ENCODE data around the gene PODXL2.
A peak's percentile ranks its signal among the peaks of the same experiment; 100 is the strongest.
"Not testable (repeated sequence)": the region's sequence is repeated elsewhere in the genome, so short reads cannot be mapped to it uniquely, and the experiment has no call there.

The PODXL2 gene

DNA sequence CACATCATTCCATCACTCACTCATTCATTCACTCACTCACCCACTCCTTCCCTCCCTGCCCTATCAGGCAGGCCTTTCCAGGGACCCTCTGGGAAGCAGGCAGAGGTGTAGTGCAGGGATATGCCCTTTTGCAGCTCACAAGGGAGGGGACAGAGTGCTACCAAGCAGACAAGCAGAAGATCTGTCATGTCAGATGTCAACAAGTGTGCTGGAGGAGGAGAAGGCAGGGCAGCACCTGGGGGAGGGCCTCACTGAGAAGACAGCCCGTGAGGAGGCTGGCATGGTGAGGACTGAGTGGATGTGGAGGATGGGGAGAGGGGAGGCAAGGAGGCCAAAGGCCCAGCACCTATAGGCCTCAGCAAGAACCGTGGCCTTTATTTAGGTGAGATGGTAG lies 59.0 kb downstream of the PODXL2 start:
- no peak for DNase-seq (ENCODE audit: low read depth in 2 of 3, low spot score in 1 of 3)

DNA sequence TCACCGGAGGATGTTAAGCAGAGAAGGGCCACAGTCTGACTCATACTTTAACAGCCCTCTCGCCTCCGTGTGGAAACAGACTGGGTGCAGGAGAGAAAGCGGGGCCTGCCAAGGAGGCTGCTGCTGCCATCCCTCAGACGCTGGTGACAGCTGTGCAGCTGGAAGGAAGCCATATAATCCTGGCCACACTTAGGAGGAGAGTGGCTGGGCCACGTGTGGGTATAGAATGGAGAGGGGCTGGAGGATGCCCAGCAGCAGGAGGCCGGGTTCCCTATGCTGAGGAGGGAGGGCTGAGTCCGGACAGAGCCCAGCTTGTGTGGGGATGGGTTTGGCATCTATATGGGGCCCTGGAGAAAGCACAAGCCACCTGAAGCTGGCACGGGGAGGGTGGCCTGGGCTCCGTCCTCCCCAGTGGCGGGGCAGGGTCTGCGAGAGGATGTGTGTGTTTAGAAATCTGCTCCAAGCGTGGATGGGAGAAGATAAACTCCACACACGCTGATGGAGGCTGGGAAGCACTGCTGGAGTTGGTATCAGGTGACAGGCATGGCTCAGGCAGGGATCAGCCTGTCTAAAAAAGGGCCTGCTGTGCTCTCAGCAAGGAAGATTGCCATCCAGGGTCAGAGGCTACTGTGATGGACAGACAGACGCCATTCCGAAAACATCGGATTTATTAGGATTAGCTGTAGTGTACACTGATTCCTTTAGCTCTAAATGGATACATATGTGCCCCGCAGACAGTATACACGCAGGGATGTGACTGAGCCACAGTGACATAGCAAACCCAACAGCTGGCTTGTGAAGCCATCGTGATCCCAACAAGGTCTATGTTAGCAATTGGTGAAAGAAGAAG lies 59.7 kb downstream of the PODXL2 start:
- DNase-seq (ENCODE audit: low read depth in 2 of 3, low spot score in 1 of 3) = no peak

DNA sequence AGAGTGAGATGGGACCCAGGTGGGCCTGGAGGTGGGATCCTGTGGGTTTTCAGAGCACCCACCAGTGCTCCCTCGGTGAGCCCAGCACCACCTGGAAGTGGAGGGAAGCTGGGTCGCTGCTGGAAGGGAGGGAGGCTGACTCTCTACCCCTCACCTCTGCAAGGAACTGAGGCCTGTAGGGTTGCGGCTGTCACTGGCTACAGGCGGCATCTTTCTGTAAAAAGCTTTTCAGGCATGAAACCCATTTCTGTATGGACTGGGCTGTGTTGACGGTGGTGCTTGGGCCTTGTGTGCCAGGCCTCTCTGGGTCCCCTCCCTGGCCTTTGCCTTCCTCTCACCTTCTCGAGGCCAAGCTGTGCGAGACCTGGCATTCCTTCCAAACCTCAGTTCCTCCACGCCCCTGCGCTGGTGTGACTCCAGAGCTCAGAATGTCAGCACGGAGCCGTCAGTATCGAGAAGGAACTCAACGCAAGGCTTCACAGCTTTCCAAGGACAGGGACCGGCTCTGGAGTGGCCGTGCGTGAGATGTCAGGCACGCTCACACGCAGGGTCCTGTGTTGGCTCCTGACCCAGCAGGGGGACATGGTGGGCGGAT lies 60.4 kb downstream of the PODXL2 start:
- DNase-seq (ENCODE audit: low read depth in 2 of 3, low spot score in 1 of 3) = no peak

DNA sequence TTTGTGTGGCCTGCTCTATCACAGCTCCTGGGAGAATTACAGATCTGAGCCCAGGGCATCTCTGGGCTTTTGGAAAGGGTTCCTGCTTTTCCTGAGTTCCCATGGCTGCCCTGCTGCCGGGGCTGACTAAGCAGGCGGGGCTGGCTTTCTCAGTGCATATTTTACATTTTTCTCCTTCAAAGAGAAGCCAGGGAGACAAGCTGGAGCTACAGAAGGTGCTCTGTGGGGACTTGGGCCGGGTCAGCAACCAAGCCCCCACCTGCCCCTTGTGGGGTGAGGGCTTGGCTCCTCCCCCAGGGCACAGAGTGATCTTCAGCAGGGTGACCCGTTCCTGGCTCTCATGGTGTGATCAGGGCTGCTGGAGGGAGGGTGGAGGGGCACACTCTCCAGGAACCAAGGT lies 61.1 kb downstream of the PODXL2 start:
- DNase-seq (ENCODE audit: low read depth in 2 of 3, low spot score in 1 of 3) = no peak

DNA sequence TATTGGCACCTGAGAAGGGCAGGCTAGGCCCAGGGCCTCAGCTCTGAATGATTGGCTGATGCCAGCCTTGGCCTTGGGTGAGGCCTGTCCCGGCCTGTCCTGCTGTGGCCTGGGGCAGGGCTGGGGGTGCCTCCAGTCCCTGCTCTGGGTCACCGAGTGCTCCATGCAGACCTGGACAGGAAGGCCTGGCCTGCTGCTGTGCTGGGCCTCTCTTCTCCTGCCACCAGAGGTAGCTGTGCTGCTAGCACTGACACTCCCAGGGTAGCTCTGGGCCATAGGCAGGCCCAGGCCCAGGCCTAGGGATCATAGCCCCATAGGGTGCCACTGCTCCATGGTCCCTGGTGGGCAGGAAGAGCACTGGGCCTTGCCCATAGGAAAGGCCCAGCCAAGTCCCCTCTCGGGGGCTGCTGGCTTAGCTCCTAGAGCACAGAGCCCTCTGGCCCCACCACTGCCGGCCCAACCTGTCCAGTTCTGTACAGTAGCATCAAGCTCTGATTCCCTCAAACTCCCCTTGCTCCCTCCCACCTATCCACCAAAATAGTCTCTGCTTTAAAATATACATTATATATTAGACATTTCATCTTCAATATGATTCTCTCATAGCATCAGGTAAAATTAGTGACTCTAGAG lies 62.0 kb downstream of the PODXL2 start:
- no peak for DNase-seq (ENCODE audit: low read depth in 2 of 3, low spot score in 1 of 3)

DNA sequence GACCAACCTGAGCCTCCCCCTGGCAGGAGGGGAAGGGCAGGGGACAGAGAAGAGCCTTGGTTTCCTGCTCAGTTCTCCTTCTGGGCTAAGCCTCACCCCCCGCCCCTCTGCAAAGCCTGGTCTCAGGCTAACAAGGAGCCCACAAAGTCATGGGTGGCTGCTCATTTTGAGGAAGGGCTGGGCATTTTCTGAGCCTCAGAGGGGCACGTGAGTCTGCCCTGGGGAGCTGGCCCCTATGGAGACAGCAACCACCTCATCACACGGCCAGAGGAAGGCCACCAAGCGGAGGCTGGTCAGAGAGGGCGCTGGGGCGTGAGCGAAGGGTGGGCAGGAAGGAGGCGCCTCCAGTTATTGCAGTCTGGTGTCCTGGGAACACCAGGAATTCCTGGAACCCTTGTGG lies 62.5 kb downstream of the PODXL2 start:
- no peak for DNase-seq (ENCODE audit: low read depth in 2 of 3, low spot score in 1 of 3)

DNA sequence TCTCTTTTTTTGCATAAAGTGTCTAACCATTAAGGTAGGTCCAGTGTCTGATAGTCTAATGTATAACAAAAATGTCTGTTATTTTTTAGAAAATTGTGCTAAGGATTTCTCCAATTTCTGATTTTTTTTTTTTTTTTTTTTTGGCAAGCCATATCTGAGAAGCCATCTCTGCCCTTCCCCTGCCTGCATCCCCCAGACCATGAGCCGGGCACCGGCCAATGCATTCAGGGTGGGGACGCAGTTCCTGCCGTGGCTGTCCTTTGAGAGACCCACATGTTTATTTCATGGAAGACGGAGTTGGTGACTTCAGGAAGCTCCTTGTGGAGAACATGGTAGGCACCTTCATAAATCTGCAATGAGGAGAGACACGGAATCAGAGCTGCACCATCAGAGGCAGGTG lies 63.0 kb downstream of the PODXL2 start:
- DNase-seq (ENCODE audit: low read depth in 2 of 3, low spot score in 1 of 3) = no peak

DNA sequence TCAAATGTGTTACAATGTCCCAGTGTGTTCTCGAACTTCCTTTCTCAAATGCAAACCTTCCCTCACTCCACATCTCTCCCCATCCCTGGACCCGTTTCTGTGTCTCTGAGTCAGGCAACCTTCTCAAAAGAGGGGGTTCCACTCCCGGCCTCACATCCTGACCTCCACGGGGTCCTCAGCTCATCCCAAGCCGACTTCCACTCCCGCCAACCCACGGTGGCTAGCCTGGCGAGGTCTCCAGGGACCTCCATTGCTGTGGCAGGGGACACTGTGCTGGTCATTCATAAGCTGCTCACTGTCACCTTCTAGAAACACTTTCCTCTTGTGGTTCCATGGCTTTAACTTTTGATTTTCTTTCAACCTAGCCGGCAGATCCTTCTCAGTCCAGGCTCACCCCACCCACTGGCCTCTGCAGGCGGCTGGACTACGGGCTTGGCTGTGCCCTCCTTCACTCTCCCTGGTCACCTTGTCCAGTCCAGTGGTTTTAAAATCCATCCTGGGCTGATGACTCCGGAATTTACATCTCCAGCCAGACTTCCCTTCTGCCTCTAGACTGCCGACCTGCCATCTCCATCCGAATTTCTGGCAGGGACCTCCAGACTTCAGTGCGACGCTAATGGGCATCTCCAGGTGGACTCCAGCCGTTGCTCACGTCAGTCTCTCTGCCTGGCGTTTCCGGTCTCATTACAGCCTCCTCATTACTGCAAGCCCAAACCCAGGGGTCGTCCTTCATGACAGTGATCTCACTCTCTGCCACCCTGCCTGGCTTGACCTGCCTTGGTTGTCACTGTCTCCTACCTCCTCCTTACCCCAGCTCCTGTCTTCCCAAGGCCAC lies 63.7 kb downstream of the PODXL2 start:
- no peak for DNase-seq (ENCODE audit: low read depth in 2 of 3, low spot score in 1 of 3)

DNA sequence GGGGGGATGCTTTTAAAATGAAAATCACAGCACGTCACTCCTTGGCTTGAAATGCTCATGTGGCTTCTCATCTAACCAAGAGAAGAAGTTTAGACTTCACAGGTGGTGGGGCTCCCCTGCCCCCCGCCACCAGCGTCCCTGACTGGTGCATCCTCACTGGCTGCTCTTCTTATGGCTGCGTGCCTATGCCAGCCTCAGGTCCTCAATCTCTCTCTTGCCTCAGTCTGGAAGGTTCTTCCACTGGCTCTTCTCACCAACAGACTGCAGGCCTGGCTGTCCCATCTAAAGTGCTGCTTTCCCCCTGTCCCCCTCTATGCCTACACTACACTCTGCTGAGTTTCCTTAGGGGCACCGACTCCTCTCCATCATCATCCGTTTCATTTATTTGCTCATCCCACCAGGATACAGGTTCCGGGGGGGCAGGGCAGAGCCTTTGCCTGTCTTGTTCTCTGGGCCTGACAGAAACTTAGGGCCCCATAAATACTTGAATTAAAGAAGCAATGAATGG lies 64.4 kb downstream of the PODXL2 start:
- no peak for DNase-seq (ENCODE audit: low read depth in 2 of 3, low spot score in 1 of 3)

DNA sequence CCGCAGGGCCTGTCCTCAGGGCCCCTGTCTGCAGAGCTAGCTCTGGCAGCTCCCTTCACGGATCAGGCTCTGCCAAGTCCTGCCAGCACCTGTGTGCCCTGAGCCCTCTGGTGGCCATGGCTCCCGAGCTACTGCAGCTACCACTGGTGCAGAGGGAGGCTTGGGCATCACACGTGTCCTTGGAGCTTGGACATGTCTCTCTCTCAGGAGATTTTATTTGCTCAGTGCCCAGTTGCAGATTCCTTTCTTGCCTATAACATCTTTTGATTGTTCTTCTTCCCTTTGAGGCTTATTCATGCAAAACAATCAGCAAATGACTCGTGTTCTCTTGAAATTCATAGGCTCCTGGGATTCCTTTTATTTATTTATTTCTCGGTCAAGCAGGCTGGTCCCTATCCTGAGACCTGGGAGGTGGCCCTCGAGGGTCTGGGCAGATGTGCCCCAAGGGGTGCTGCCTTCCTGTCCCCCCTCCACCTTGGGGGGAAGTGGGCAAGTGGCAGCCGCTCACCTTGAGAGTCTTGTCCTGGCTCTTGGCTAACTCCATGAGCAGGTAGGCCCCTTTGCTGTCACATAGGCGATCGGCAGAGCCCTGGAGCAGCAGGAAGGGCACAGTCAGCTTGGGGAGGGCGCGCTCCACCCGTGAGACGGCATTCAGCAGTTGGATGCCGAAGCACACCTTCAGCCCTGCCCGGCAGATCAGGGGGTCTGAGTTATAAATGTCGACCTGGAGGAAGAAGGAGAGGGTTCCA lies 65.7 kb downstream of the PODXL2 start:
- no peak for DNase-seq (ENCODE audit: low read depth in 2 of 3, low spot score in 1 of 3)

DNA sequence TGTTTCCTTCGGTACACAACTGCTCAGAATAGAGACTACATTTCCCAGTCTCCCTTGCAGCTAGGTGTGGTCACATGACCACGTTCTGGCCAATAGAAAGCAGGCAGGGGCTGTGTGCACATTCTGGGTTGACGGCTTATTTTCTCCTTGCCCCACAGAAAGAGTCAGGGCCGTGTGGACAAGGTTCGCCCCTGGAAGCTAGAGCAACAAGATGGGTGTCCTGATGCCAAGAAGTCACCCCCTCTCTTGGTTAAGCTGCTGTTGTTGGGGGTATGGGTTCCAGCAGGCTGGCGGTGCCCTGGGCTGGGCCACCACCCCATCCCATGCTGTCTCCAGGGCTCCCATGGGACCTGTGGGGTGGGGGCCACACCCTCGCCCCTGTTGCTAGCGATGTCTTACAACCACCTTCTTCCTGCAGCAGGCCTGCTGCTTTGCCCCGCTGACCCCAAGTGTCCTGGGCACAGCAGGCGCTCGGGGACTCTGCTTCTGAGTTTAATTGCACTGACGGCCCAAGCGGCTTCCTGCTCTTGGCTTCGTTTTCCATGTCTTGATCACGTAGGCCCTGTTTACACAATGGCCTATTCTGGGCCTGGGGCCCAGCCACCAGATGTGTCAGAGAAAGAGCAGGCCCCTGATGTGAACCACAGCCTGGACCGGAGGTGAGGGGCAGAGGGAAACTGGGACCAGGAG lies 68.7 kb downstream of the PODXL2 start:
- peak; percentile 12 to 31 (median 24) for DNase-seq (ENCODE audit: low read depth in 2 of 3, low spot score in 1 of 3)

DNA sequence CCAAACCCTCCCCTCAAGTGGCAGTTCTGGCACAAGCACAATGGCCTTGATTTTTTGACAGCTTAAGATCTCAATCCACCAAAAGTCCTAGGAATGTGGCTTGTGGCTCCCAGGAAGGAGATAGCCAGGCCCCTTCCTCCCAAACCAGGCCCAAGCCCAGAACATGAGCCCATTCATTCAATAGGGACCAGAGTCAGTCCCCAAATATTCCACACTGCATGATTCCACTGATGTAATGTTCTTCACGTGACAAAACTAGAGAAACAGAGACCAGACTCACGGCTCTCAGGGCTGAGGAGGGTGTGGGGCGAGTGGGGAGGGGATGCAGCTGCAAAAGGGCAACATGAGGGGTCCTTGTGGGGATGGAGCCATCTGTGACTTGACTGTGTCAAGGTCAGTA lies 69.3 kb downstream of the PODXL2 start:
- no peak for DNase-seq (ENCODE audit: low read depth in 2 of 3, low spot score in 1 of 3)

DNA sequence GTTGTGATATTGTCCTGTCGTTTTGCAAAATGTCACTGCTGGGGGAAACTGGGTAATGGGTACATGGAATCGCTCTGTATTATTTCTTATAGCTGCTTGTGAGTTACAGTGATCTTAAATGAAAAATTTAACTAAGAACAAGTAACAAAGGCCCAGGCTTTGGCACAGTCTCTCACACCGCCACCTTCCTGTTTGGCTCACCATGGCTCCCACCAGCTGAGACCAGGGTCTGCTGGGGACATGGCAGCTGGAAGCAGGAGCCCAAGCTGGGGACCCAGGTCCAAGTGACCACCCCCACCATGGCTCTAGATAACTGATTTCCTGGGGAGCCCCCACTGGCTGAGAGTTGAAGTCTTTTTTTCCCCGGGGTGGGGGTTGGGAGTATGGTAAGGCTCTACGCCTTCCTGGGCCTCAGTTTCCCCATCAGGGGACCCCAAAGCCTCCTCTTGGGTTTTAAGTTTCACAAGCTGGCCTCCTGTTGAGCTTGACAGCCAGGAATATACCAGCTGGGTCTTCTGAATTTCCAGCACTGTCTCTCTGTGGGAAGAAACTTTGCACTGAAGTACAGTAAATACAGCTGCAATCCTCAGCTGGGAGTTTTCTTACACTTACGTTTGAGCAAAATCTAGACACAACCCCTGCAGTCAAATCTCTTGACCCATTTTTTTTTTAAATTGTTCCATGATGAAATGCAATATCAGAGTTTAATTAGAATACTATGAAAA lies 69.9 kb downstream of the PODXL2 start:
- DNase-seq (ENCODE audit: low read depth in 2 of 3, low spot score in 1 of 3) = no peak

DNA sequence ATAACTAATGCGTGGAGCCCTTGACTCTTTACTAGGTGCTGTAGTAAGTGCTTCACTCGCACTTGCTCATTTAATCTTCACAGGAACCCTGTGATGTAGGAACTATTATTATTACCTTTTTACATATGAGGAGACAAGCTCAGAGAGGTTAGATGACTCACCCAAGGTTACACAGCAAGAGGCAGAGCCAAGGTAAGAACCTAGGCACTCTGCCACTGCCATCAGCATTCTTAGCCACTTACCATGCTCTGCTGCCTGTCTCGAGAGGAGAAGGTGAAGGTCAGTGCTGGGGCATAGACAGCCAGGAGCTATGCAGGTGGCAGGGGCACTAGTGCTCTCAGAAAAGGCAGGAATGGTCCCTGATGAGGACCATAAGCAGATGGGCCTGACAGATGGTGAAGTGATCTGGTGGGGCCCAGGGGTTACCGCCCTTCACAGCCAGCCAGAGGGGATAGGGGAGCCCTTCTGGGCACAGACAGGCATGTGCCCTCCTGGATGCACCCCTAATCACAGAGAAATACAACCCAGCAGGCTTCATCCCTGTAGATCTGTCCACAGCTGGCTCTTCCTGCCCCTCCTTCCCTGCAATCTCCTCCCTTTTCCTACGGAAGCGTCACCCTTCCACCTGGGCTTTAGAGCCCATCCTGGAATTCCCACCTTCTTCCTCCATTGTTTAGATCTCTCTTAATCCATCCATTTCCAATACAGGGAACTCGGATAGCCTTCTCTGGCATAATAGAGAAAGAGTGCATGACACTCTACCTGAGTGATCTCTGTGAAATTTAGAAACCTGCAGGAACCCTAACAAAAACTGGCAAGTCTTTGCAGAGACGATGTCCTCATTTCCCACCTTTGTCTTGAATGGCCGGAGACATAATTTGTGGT lies 70.7 kb downstream of the PODXL2 start:
- DNase-seq (ENCODE audit: low read depth in 2 of 3, low spot score in 1 of 3) = no peak

DNA sequence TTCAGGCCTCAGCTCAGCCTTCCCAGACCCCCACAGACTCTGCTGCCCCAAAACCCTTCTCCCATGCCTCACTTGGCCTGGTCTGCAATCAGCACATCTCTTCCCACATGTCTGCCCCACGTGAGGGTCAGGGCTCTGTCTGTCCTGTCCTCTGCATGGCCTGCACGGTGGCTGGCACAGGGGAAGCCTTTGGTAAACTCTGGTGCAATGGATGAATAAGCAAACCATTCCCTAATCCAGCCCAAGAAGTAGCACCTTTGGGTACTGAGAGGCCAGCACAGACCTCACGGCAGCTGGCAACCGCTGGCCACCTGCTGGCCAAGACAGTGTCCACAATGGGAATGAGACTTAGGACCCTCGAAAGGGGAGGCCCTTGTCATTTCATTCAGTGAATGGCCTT lies 71.4 kb downstream of the PODXL2 start:
- DNase-seq (ENCODE audit: low read depth in 2 of 3, low spot score in 1 of 3) = no peak

DNA sequence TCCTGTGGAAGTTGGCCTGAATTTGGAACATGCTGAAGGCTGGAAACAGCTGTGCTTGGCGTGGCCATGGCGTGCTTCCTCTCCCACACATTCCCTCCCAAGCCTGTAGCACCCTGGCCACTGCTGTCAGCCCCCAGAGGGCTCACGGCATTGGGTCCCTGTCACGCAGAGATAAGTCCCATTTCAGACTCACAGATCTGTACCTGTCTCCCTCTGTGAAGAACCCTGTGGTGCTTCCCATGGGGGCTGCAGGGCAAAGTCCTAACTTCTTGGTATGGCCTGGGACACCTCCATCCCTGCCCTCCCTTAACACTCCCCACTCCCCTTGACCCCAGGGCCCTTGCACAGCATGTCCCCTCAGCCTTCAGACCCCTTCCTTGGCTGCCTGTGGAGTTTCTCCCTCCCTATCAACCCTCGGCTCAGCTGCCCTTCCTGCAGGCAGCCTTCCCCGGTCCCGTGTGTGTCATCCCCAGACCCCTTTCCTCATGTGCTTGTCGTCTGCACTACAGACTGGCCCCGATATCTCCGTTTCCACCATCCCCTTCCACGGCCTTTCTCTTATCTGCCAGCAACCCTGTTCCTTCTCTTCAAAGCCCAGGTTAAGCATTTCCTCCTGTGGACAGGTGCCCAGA lies 72.4 kb downstream of the PODXL2 start:
- DNase-seq (ENCODE audit: low read depth in 2 of 3, low spot score in 1 of 3) = no peak

DNA sequence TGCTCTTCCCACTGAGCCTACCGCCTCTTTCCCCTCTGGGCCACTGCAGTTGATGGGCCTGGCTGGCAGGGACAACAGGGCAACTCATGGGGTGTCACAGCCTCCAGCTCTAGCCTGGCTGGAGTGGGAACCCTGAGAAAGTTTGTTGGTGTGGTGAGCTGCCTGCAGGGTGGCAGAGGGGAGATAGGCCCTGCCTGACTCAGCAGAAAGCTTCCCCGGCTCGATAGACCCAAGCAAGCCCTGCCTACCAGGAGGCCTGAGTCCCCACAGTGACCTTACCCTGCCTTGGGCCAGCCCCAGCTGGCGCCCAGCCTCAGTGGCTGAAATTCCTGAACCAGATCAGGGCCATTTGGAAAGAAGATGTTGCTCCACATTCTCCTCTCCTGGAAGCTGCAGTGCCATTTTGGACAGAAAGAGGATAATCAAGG lies 73.2 kb downstream of the PODXL2 start:
- DNase-seq (ENCODE audit: low read depth in 2 of 3, low spot score in 1 of 3) = no peak

DNA sequence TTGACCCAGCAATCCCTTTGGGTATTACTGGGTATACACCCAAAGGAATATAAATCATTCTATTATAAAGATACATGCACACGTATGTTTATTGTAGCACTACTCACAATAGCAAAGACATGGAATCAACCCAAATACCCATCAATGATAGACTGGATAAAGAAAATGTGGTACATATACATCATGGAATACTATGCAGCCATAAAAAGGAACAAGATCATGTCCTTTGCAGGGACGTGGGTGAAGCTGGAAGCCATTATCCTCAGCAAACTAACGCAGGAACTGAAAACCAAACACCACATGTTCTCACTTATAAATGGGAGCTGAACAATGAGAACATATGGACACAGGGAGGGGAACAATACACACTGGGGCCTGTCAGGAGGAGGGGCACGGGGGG lies 75.9 kb downstream of the PODXL2 start:
- not testable (repeated sequence) for DNase-seq (ENCODE audit: low read depth in 2 of 3, low spot score in 1 of 3)
